Measurements from ENCODE around the gene GRID1.

DNA sequence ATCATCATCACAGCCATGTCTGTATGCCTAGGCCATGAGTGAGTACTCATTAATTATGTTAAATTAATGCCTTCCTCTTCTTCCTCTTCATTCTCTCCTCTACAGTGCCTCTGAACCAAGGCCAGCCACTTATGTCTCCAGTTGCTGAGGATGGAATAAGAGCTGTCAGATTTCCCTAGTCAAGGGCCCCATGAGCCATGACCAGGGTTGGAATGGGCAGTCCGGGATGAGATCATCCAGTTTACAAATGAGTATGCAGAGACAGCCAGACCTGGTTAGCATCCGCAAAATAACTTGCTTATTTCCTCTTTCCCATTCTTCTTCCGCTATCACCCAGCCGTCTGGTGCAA, 342.7 kb downstream of the GRID1 start:
- TF ChIP-seq, protein P1, sequence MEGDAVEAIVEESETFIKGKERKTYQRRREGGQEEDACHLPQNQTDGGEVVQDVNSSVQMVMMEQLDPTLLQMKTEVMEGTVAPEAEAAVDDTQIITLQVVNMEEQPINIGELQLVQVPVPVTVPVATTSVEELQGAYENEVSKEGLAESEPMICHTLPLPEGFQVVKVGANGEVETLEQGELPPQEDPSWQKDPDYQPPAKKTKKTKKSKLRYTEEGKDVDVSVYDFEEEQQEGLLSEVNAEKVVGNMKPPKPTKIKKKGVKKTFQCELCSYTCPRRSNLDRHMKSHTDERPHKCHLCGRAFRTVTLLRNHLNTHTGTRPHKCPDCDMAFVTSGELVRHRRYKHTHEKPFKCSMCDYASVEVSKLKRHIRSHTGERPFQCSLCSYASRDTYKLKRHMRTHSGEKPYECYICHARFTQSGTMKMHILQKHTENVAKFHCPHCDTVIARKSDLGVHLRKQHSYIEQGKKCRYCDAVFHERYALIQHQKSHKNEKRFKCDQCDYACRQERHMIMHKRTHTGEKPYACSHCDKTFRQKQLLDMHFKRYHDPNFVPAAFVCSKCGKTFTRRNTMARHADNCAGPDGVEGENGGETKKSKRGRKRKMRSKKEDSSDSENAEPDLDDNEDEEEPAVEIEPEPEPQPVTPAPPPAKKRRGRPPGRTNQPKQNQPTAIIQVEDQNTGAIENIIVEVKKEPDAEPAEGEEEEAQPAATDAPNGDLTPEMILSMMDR (IDR thresholded peaks at IDR 0.05): no peak
- TF ChIP-seq POLR2A (IDR thresholded peaks at IDR 0.05): no peak
